Breast epithelium (tissue), 3 donors: ENCODE results near the gene SLC15A3.

ENCODE experiments used
- POLR2A ChIP-seq: fragments of 450-650 bp; IDR thresholded peaks from one replicate; pipeline ENCODE4 v1.6.1; 2016; ENCODE audit warnings: antibody characterized with exemption, mild to moderate bottlenecking, moderate library complexity
- POLR2AphosphoS5 ChIP-seq, 3 donors: sonication (generic); formaldehyde crosslinking; IDR thresholded peaks; one replicate each; pipeline ENCODE4 v1.6.1; 2017; ENCODE audit warnings: antibody characterized with exemption in 3 of 3
- TF ChIP-seq, protein P1 (sequence below), 3 donors: fragments of 450-650 bp; IDR thresholded peaks; one replicate each; pipeline ENCODE4 v1.5.1; 2016 to 2017; ENCODE audit warnings: antibody characterized with exemption in 3 of 3, mild to moderate bottlenecking in 3 of 3, moderate library complexity in 3 of 3

DNA sequence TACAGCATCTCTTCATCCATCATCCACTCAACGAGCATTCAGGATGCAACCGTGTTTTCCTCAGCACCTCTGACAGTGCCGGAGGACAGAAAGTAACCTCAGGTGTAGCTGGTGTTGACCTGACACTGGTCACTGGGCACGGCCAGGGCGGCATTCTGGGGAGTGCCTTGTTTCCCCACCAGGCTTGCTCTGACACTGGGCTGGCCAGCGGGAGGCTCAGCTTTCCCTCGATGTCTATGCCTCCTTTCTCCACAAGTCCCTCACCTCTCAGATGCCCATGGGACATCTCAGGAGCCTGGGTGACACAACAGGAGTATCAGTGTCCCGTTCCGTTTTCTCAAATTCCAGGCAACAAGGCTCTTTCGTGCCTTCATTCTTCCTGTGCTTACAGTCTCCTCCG is 48.5 kb upstream of the SLC15A3 start:
- TF ChIP-seq, protein P1, sequence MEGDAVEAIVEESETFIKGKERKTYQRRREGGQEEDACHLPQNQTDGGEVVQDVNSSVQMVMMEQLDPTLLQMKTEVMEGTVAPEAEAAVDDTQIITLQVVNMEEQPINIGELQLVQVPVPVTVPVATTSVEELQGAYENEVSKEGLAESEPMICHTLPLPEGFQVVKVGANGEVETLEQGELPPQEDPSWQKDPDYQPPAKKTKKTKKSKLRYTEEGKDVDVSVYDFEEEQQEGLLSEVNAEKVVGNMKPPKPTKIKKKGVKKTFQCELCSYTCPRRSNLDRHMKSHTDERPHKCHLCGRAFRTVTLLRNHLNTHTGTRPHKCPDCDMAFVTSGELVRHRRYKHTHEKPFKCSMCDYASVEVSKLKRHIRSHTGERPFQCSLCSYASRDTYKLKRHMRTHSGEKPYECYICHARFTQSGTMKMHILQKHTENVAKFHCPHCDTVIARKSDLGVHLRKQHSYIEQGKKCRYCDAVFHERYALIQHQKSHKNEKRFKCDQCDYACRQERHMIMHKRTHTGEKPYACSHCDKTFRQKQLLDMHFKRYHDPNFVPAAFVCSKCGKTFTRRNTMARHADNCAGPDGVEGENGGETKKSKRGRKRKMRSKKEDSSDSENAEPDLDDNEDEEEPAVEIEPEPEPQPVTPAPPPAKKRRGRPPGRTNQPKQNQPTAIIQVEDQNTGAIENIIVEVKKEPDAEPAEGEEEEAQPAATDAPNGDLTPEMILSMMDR (IDR thresholded peaks at IDR 0.05), result no peak
- TF ChIP-seq POLR2A (no peak), POLR2AphosphoS5 (IDR thresholded peaks at IDR 0.05) (no peak)
